Keratinocyte (primary cell): ENCODE data around the gene SPRED2. TPM values are rescaled to one million over a fixed set of nuclear protein-coding genes. Genes with fewer than 3 reads are reported as not detected.

ENCODE experiments used
- DNase-seq: peaks from one replicate; pipeline ENCODE4 v3.0.0-alpha.2; 2011; ENCODE audit warnings: low read depth, missing footprints, low spot score
- FAIRE-seq: peaks from 2 replicates; lab custom pipeline; 2011; peaks lifted over from hg19 to GRCh38; lab: Jason Lieb, UNC
- H2AFZ ChIP-seq: 2 replicates; pipeline ENCODE4 v1.6.0; 2012; ENCODE audit warnings: low read length, control low read depth, inconsistent platforms; ENCODE audit not compliant: control insufficient read depth
- H3K27ac ChIP-seq: 2 replicates; pipeline ENCODE4 v1.5.1; 2011; ENCODE audit warnings: low read length; ENCODE audit not compliant: control insufficient read depth, insufficient read depth
- H3K27me3 ChIP-seq: 3 replicates; pipeline ENCODE4 v1.6.0; 2011; ENCODE audit warnings: low read length; ENCODE audit not compliant: control insufficient read depth, insufficient read depth; ENCODE audit errors: extremely low read depth
- H3K36me3 ChIP-seq, 2 experiments: 2 replicates in 1 of 2; 3 replicates in 1 of 2; pipeline ENCODE4 v1.5.1; 2011; ENCODE audit warnings: low read length in 2 of 2, mild to moderate bottlenecking in 1 of 2; ENCODE audit not compliant: control insufficient read depth in 2 of 2, insufficient read depth in 2 of 2; ENCODE audit errors: extremely low read depth in 1 of 2
- H3K4me1 ChIP-seq: 3 replicates; pipeline ENCODE4 v1.5.1; 2011; ENCODE audit warnings: low read length; ENCODE audit not compliant: control insufficient read depth, insufficient read depth; ENCODE audit errors: extremely low read depth
- H3K4me2 ChIP-seq: 3 replicates; pipeline ENCODE4 v1.6.0; 2011; ENCODE audit warnings: low read depth, low read length; ENCODE audit not compliant: control insufficient read depth, insufficient read depth; ENCODE audit errors: extremely low read depth
- H3K4me3 ChIP-seq, 3 experiments: fragments of 200-600 bp in 1 of 3; sonication (generic) in 1 of 3; 2 replicates in 2 of 3; 3 replicates in 1 of 3; pipeline ENCODE4 v1.5.1; 2011 to 2016; ENCODE audit warnings: low read length in 3 of 3, mild to moderate bottlenecking in 3 of 3, control low read depth in 2 of 3, inconsistent platforms in 1 of 3, low read depth in 1 of 3, mixed read lengths in 1 of 3, mixed run types in 1 of 3, moderate library complexity in 1 of 3; ENCODE audit not compliant: control insufficient read depth in 2 of 3, insufficient read depth in 2 of 3; ENCODE audit errors: extremely low read depth in 1 of 3
- H3K79me2 ChIP-seq: 2 replicates; pipeline ENCODE4 v1.6.0; 2012; ENCODE audit warnings: low read length; ENCODE audit not compliant: control insufficient read depth, insufficient read depth
- H3K9ac ChIP-seq: 3 replicates; pipeline ENCODE4 v1.6.0; 2011; ENCODE audit warnings: low read length; ENCODE audit not compliant: control insufficient read depth, insufficient read depth; ENCODE audit errors: extremely low read depth
- H3K9me1 ChIP-seq: 3 replicates; pipeline ENCODE4 v1.6.0; 2011; ENCODE audit warnings: low read length; ENCODE audit not compliant: control insufficient read depth, insufficient read depth; ENCODE audit errors: extremely low read depth
- H3K9me3 ChIP-seq: 2 replicates; pipeline ENCODE4 v1.5.1; 2012; ENCODE audit warnings: low read depth, low read length; ENCODE audit not compliant: control insufficient read depth
- H4K20me1 ChIP-seq: 3 replicates; pipeline ENCODE4 v1.6.0; 2011; ENCODE audit warnings: low read length; ENCODE audit not compliant: control insufficient read depth, insufficient read depth; ENCODE audit errors: extremely low read depth
- EZH2 ChIP-seq: IDR thresholded peaks from one replicate; pipeline ENCODE4 v1.6.1; 2012; ENCODE audit warnings: inconsistent platforms, mild to moderate bottlenecking, low read length, moderate library complexity
- dilution Hi-C: fragments of 300-500 bp; cut with MboI; formaldehyde crosslinking; loops from one replicate; pipeline ENCODE4 v1.7.0; 2020; ENCODE audit warnings: low sequenced_read_pairs; ENCODE audit not compliant: extremely low pct_ligation_motif_present
- polyA plus RNA-seq, 5 experiments: library from polyadenylated mRNA; depleted of rRNA in 3 of 5; stranded (reverse) in 3 of 5; stranded (forward) in 1 of 5; unstranded in 1 of 5; fragments of >200 nt; gene quantifications; 1 replicate in 1 of 5; 2 replicates in 3 of 5; 3 replicates in 1 of 5; pipeline versions ENCODE4 v1.2.1 to v1.2.3, GENCODE V29; 2011 to 2012; ENCODE audit warnings: missing spikeins in 2 of 5, low read depth in 1 of 5, low replicate concordance in 1 of 5
- TF ChIP-seq, protein P1 (sequence below), 3 experiments: IDR thresholded peaks in 1 of 3; conservative IDR thresholded peaks in 1 of 3; optimal IDR thresholded peaks in 1 of 3; 2 replicates in 2 of 3; 3 replicates in 1 of 3; pipeline versions ENCODE3 to v1.5.1; 2011; ENCODE audit warnings: low read length in 3 of 3, mild to moderate bottlenecking in 3 of 3, moderate library complexity in 2 of 3, control low read depth in 1 of 3, inconsistent platforms in 1 of 3; ENCODE audit not compliant: insufficient read depth in 2 of 3; ENCODE audit errors: extremely low read depth in 1 of 3

SPRED2 gene
- polyA plus RNA-seq, 1 donor (not counting 4 experiments of a cell fraction or from before 2014, with no cell fraction given) = 26.8 TPM

- TF ChIP-seq, protein P1, sequence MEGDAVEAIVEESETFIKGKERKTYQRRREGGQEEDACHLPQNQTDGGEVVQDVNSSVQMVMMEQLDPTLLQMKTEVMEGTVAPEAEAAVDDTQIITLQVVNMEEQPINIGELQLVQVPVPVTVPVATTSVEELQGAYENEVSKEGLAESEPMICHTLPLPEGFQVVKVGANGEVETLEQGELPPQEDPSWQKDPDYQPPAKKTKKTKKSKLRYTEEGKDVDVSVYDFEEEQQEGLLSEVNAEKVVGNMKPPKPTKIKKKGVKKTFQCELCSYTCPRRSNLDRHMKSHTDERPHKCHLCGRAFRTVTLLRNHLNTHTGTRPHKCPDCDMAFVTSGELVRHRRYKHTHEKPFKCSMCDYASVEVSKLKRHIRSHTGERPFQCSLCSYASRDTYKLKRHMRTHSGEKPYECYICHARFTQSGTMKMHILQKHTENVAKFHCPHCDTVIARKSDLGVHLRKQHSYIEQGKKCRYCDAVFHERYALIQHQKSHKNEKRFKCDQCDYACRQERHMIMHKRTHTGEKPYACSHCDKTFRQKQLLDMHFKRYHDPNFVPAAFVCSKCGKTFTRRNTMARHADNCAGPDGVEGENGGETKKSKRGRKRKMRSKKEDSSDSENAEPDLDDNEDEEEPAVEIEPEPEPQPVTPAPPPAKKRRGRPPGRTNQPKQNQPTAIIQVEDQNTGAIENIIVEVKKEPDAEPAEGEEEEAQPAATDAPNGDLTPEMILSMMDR (optimal IDR thresholded peaks at IDR 0.05 in 1 of 3, IDR thresholded peaks at IDR 0.05 in 1 of 3, conservative IDR thresholded peaks at IDR 0.05 in 1 of 3; ENCODE audit: extremely low read depth in 1 of 3, insufficient read depth in 2 of 3, low read length in 3 of 3) = no peak
- TF ChIP-seq EZH2 = no peak
- Histone ChIP-seq H3K27ac (no peak overlapping the region), H3K4me3 (no peak overlapping the region), H3K9me3 (no peaks in the 10 kb centered on the region), H3K9ac (no peak overlapping the region), H3K36me3 (no peaks in the 10 kb centered on the region), H3K79me2 (no peaks in the 10 kb centered on the region), H3K4me2 (no peak overlapping the region), H4K20me1 (no peaks in the 10 kb centered on the region), H3K9me1 (no peaks in the 10 kb centered on the region), H3K27me3 (no peaks in the 10 kb centered on the region), H2AFZ (no peak overlapping the region), H3K4me1 (peaks cover 20% of the 10 kb centered on the region)
- FAIRE-seq (no peak), DNase-seq (no peak)
- dilution Hi-C loops = no loop called here
These were observed 140.9 kb downstream of the SPRED2 start for GRCh38 chr2:65291216-65292105.

GRCh38 chr2:65287364-65287763 lies 145.0 kb downstream of the SPRED2 start:
- dilution Hi-C loops = no loop called here
- no peak for FAIRE-seq
- H4K20me1 ChIP-seq = no peaks in the 10 kb centered on the region

More at GRCh38 chr2:65287364-65287763, 145.0 kb downstream of the SPRED2 start:
- Histone ChIP-seq H3K79me2 (no peaks in the 10 kb centered on the region), H3K27me3 (no peaks in the 10 kb centered on the region), H3K9ac (no peak overlapping the region), H3K4me1 (peaks cover 6% of the 10 kb centered on the region), H3K4me3 (no peak overlapping the region), H3K4me2 (no peak overlapping the region), H3K9me3 (no peaks in the 10 kb centered on the region), H2AFZ (no peak overlapping the region), H3K27ac (no peak overlapping the region), H3K9me1 (no peaks in the 10 kb centered on the region), H3K36me3 (no peaks in the 10 kb centered on the region)
- DNase-seq = no peak
- TF ChIP-seq, protein P1 (optimal IDR thresholded peaks at IDR 0.05 in 1 of 3, IDR thresholded peaks at IDR 0.05 in 1 of 3, conservative IDR thresholded peaks at IDR 0.05 in 1 of 3; ENCODE audit: extremely low read depth in 1 of 3, insufficient read depth in 2 of 3, low read length in 3 of 3) = no peak
- TF ChIP-seq EZH2 = no peak
